SK-N-SH treated with all-trans-retinoic acid at 6 μM for 48 hours (cell line): ENCODE results near the gene LRRC10.

Source experiments
- ARNTL ChIP-seq: fragments of 450-650 bp; formaldehyde crosslinking; IDR thresholded peaks from 2 replicates; pipeline ENCODE4 v1.5.0; 2020; ENCODE audit warnings: low read depth, mild to moderate bottlenecking, moderate library complexity, borderline replicate concordance
- CSRNP3 ChIP-seq: fragments of 250-450 bp; sonication (Bioruptor Pico); IDR thresholded peaks from 2 replicates; pipeline ENCODE4 v1.5.1; 2021; ENCODE audit warnings: mild to moderate bottlenecking, moderate library complexity
- GLIS3 ChIP-seq: fragments of 250-450 bp; sonication (Bioruptor Pico); IDR thresholded peaks from 2 replicates; pipeline ENCODE4 v1.5.0; 2020; ENCODE audit warnings: mild to moderate bottlenecking, moderate library complexity
- PATZ1 ChIP-seq: fragments of 250-450 bp; sonication (Bioruptor Pico); IDR thresholded peaks from 2 replicates; pipeline ENCODE4 v1.8.0; 2020; ENCODE audit warnings: mild to moderate bottlenecking, moderate library complexity, borderline replicate concordance
- TOX ChIP-seq: fragments of 250-450 bp; sonication (Bioruptor Pico); IDR thresholded peaks from 2 replicates; pipeline ENCODE4 v1.8.0; 2021; ENCODE audit warnings: mild to moderate bottlenecking, moderate library complexity, borderline replicate concordance
- ZFP3 ChIP-seq: fragments of 250-450 bp; sonication (Bioruptor Pico); IDR thresholded peaks from 2 replicates; pipeline ENCODE4 v1.5.0; 2020; ENCODE audit warnings: mild to moderate bottlenecking, moderate library complexity
- TF ChIP-seq, protein P1 (sequence below): fragments of 250-450 bp; sonication (Bioruptor Pico); IDR thresholded peaks from 2 replicates; pipeline ENCODE4 v1.8.0; 2021; ENCODE audit warnings: low read depth, mild to moderate bottlenecking, moderate library complexity, borderline replicate concordance

DNA sequence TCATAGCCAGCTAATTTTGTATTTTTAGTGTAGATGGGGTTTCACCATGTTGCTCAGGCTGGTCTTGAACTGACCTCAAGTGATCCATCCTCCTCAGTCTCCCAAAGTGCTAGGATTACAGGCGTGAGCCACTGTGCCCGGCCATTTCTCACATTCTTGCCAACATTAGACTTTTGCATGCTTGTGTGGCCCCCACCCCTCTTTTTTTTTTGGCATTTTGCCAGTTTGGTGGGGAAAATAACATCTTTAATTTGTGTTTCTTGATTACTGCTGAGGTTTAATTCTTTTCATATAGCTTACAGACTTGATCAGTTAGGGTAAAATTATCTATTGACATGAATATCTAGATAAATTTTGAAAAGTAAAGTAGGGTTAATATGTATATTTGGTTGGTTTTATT is 21.6 kb downstream of the LRRC10 start:
- no peak for TF ChIP-seq ARNTL (CRISPR knock-in tag)
- no peak for TF ChIP-seq PATZ1 (CRISPR knock-in tag)
- no peak for TF ChIP-seq TOX
- no peak for TF ChIP-seq GLIS3 (CRISPR knock-in tag)
- TF ChIP-seq, protein P1, sequence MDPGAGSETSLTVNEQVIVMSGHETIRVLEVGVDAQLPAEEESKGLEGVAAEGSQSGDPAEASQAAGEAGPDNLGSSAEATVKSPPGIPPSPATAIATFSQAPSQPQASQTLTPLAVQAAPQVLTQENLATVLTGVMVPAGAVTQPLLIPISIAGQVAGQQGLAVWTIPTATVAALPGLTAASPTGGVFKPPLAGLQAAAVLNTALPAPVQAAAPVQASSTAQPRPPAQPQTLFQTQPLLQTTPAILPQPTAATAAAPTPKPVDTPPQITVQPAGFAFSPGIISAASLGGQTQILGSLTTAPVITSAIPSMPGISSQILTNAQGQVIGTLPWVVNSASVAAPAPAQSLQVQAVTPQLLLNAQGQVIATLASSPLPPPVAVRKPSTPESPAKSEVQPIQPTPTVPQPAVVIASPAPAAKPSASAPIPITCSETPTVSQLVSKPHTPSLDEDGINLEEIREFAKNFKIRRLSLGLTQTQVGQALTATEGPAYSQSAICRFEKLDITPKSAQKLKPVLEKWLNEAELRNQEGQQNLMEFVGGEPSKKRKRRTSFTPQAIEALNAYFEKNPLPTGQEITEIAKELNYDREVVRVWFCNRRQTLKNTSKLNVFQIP (CRISPR knock-in tag), result no peak
- no peak for TF ChIP-seq CSRNP3 (CRISPR knock-in tag)
- TF ChIP-seq ZFP3 (CRISPR knock-in tag), result no peak
